ENCODE measurements around the gene USP53. TPM values are rescaled to one million over a fixed set of nuclear protein-coding genes. Genes with fewer than 3 reads are reported as not detected.

The USP53 gene
- total and polyA plus RNA-seq, 10 of the 15 experiments (the other 5 are each of a cell fraction or from before 2014, with no cell fraction given), result 0.23 to 4.0 (median 2.7) TPM

DNA sequence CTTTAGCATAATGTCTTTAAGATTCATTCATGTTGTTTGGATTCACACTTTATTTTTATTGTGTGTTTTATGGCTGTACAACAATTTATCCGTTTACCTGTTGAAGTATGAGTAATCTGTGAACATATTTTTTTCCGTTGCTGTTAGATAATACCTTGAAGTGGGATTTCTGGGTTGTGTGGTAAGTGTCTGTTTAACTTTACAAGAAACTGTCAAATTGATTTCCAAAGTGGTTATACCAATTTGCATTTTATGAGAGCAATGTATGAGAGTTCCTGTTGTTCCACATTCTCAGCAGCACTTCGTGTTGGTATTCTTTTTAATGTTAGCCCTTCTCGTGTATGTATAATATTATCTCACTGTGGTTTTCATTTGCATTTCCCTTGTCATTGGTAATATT is 53.6 kb downstream of the USP53 start:
- ChIA-PET SMC1A (ENCODE audit: uncharacterized antibody, unreplicated experiment) (no interaction called here), RAD21 (ENCODE audit: unreplicated experiment) (no interaction called here), CTCF (no interaction called here), POLR2A (no interaction called here)
- DNase-seq (ENCODE audit: low read depth, low spot score) (no peak), ATAC-seq (no peak), FAIRE-seq (no peak)
- H3K9ac ChIP-seq (ENCODE audit: control insufficient read depth, insufficient read depth, low read length), result no peak overlapping the region
- no peaks in the 10 kb centered on the region for H3K4me1 ChIP-seq (ENCODE audit: control insufficient read depth, insufficient read depth, low read length)
- H3K9me3 ChIP-seq (replicated peaks; ENCODE audit: control insufficient read depth, insufficient read depth, low read length), result no peaks in the 10 kb centered on the region
- no peaks in the 10 kb centered on the region for H4K20me1 ChIP-seq (ENCODE audit: control insufficient read depth, insufficient read depth)
- in situ Hi-C loops (cut with MboI) (no loop called here), intact Hi-C loops (cut with micrococcal nuclease; ENCODE audit: unreplicated experiment) (no loop called here)
- BruUV-seq (replicated peaks), result no TSS peak
- TF ChIP-seq SPI1 (IDR thresholded peaks at IDR 0.05; ENCODE audit: borderline replicate concordance, insufficient read depth, low read depth, low read length), result no peak
- TF ChIP-seq TCF3 (IDR thresholded peaks at IDR 0.05; ENCODE audit: borderline replicate concordance, insufficient read depth, low read depth, low read length), result no peak
- TF ChIP-seq MTA2 (IDR thresholded peaks at IDR 0.05; ENCODE audit: low read depth), result no peak
- no peak for TF ChIP-seq YBX1 (IDR thresholded peaks at IDR 0.05)
- no peak for TF ChIP-seq ZNF622 (IDR thresholded peaks at IDR 0.05)
- TF ChIP-seq, protein P1, sequence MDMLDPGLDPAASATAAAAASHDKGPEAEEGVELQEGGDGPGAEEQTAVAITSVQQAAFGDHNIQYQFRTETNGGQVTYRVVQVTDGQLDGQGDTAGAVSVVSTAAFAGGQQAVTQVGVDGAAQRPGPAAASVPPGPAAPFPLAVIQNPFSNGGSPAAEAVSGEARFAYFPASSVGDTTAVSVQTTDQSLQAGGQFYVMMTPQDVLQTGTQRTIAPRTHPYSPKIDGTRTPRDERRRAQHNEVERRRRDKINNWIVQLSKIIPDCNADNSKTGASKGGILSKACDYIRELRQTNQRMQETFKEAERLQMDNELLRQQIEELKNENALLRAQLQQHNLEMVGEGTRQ (IDR thresholded peaks at IDR 0.05; ENCODE audit: borderline replicate concordance, low read depth, low read length), result no peak
- no peak for TF ChIP-seq RFX5 (IDR thresholded peaks at IDR 0.05; ENCODE audit: low read depth, low read length)
- no peak for TF ChIP-seq MYB (IDR thresholded peaks at IDR 0.05; ENCODE audit: borderline replicate concordance, low read depth, low read length)
- TF ChIP-seq NFYA (IDR thresholded peaks at IDR 0.05; ENCODE audit: borderline replicate concordance, low read depth, low read length), result no peak
- TF ChIP-seq, protein P2, sequence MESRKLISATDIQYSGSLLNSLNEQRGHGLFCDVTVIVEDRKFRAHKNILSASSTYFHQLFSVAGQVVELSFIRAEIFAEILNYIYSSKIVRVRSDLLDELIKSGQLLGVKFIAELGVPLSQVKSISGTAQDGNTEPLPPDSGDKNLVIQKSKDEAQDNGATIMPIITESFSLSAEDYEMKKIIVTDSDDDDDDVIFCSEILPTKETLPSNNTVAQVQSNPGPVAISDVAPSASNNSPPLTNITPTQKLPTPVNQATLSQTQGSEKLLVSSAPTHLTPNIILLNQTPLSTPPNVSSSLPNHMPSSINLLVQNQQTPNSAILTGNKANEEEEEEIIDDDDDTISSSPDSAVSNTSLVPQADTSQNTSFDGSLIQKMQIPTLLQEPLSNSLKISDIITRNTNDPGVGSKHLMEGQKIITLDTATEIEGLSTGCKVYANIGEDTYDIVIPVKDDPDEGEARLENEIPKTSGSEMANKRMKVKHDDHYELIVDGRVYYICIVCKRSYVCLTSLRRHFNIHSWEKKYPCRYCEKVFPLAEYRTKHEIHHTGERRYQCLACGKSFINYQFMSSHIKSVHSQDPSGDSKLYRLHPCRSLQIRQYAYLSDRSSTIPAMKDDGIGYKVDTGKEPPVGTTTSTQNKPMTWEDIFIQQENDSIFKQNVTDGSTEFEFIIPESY (IDR thresholded peaks at IDR 0.05), result no peak
- TF ChIP-seq ZSCAN29 (IDR thresholded peaks at IDR 0.05), result no peak
- no peak for TF ChIP-seq ZNF24 (IDR thresholded peaks at IDR 0.05)
- TF ChIP-seq IKZF2 (IDR thresholded peaks at IDR 0.05), result no peak
- TF ChIP-seq ZBED1 (IDR thresholded peaks at IDR 0.05; ENCODE audit: borderline replicate concordance), result no peak
- H3K27ac ChIP-seq (ENCODE audit: control insufficient read depth, insufficient read depth), result no peak overlapping the region
- no peak overlapping the region for H3K4me2 ChIP-seq (ENCODE audit: control insufficient read depth, insufficient read depth)
- WGBS (ENCODE audit: insufficient coverage, insufficient replicate concordance, low lambda C conversion rate, missing lambda C conversion rate), result 45% methylated on average over 4 of the region's 4 CpGs
- no peaks in the 10 kb centered on the region for H3K27me3 ChIP-seq (replicated peaks in 1 of 2; ENCODE audit: control insufficient read depth in 2 of 2, insufficient read depth in 2 of 2, low read length in 1 of 2)
- no peak overlapping the region for H2AFZ ChIP-seq (ENCODE audit: control insufficient read depth, low read depth, low read length)
- H3K36me3 ChIP-seq (ENCODE audit: control insufficient read depth in 2 of 2, insufficient read depth in 2 of 2, low read length in 1 of 2), result no peaks in the 10 kb centered on the region
- H3K79me2 ChIP-seq (ENCODE audit: control insufficient read depth, insufficient read depth, low read length), result no peaks in the 10 kb centered on the region
- H3K4me3 ChIP-seq, result no peak overlapping the region

Measured in GM12878 (cell line).